Body of pancreas (tissue), 4 donors: ENCODE data around the gene DNPEP. TPM values are rescaled to one million over a fixed set of nuclear protein-coding genes. Genes with fewer than 3 reads are reported as not detected.
A peak's percentile ranks its signal among the peaks of the same experiment; 100 is the strongest.

Experiments used
- ATAC-seq: fragments of 150-250 bp; one replicate; pipeline ENCODE4 v1.9.1; 2016
- DNase-seq, 4 donors: peaks; one replicate each; pipeline ENCODE4 v3.0.0-alpha.2; 2019
- H3K27ac ChIP-seq, 4 donors: fragments of 200-600 bp; sonication (generic); 1 replicate in 3 of 4; 2 replicates in 1 of 4; pipeline versions ENCODE4 v1.5.1 to v1.6.1; 2016 to 2019; ENCODE audit warnings: mild to moderate bottlenecking in 1 of 4, mixed read lengths in 1 of 4, moderate library complexity in 1 of 4
- H3K27me3 ChIP-seq, 2 donors: fragments of 200-600 bp; sonication (generic); one replicate each; pipeline ENCODE4 v1.6.0; 2016; ENCODE audit warnings: mild to moderate bottlenecking in 1 of 2
- H3K36me3 ChIP-seq, 2 donors: fragments of 200-600 bp; sonication (generic); replicated peaks in 1 of 2; 2 replicates each; pipeline ENCODE4 v1.5.1; 2016; ENCODE audit warnings: low read depth in 2 of 2; ENCODE audit not compliant: insufficient read depth in 1 of 2
- H3K4me1 ChIP-seq: fragments of 200-600 bp; sonication (generic); one replicate; pipeline ENCODE4 v1.6.0; 2016
- H3K4me3 ChIP-seq, 2 donors: fragments of 200-600 bp; sonication (generic); 1 replicate in 1 of 2; 2 replicates in 1 of 2; pipeline ENCODE4 v1.5.1; 2016 to 2019
- H3K9me3 ChIP-seq, 3 donors: fragments of 200-600 bp; sonication (generic); 1 replicate in 2 of 3; 2 replicates in 1 of 3; pipeline ENCODE4 v1.5.1; 2016
- POLR2A ChIP-seq, 3 donors: fragments of 450-650 bp; IDR thresholded peaks; one replicate each; pipeline ENCODE4 v1.6.1; 2016; ENCODE audit warnings: antibody characterized with exemption in 3 of 3, mild to moderate bottlenecking in 2 of 3
- WGBS, 2 donors: methylation state at CpG; one replicate each; pipeline ENCODE4 v1.1.5; 2017; 5-methylcytosine and 5-hydroxymethylcytosine counted together
- intact Hi-C: fragments of 100-400 bp; cut with DNase I; formaldehyde crosslinking; loops from one replicate; pipeline ENCODE4 v1.15.1; 2023
- total RNA-seq, 2 donors: library from RNA; depleted of rRNA; stranded (reverse); fragments of >200 nt; gene quantifications; one replicate each; pipeline ENCODE4 v1.1.0, GENCODE V29; 2016
- TF ChIP-seq, protein P1 (sequence below), 7 experiments: fragments of 450-650 bp in 4 of 7; fragments of 200-600 bp in 3 of 7; sonication (generic) in 3 of 7; IDR thresholded peaks; one replicate each; pipeline ENCODE4 v1.5.1; 2016 to 2019; ENCODE audit warnings: antibody characterized with exemption in 7 of 7

The DNPEP gene
- total RNA-seq, 2 donors from 2014 or later = 18.4 to 24.7 TPM

DNA sequence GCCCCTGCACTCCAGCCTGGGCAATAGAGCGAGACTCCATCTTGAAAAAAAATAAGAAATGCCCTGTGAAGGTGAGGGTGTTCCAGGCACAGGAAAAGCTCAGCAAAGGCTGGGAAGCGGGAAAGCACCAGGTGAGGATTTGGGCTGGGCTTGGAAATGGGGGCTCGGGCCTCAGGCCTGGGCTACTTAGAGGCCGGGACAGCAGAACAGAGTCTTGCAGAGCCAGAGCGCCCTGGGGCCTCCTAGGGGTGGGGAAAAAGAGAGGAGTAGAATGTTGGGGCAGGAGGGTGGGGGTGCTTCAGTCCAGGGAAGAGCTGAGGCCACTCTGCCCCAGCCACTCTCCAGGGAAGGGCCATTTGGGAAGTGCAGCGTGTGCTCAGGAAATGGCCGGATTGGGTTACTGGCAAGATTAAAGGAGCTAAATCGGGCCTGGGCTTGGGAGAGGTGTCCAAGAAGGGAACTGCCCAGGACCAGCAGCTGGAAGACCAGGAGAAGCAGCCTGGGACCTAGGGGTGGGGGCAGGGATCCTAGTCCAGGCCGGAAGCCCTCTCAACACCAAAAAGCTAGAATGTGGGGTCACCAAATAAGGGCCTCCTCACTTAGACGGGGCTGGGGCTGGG lies 16.7 kb upstream of the DNPEP start:
- TF ChIP-seq, protein P1, sequence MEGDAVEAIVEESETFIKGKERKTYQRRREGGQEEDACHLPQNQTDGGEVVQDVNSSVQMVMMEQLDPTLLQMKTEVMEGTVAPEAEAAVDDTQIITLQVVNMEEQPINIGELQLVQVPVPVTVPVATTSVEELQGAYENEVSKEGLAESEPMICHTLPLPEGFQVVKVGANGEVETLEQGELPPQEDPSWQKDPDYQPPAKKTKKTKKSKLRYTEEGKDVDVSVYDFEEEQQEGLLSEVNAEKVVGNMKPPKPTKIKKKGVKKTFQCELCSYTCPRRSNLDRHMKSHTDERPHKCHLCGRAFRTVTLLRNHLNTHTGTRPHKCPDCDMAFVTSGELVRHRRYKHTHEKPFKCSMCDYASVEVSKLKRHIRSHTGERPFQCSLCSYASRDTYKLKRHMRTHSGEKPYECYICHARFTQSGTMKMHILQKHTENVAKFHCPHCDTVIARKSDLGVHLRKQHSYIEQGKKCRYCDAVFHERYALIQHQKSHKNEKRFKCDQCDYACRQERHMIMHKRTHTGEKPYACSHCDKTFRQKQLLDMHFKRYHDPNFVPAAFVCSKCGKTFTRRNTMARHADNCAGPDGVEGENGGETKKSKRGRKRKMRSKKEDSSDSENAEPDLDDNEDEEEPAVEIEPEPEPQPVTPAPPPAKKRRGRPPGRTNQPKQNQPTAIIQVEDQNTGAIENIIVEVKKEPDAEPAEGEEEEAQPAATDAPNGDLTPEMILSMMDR (IDR thresholded peaks at IDR 0.05) = no peak
- TF ChIP-seq POLR2A (IDR thresholded peaks at IDR 0.05) = no peak
- 84 to 85% methylated on average over 10 of the region's 10 CpGs for WGBS, 2 donors
- Histone ChIP-seq H3K4me3 (no peak overlapping the region), H3K27me3 (no peaks in the 10 kb centered on the region), H3K36me3 (no peaks in the 10 kb centered on the region), H3K4me1 (peaks cover 1% of the 10 kb centered on the region), H3K9me3 (no peaks in the 10 kb centered on the region), H3K27ac (no peak overlapping the region)
- ATAC-seq (no peak), DNase-seq (no peak)
- intact Hi-C loops = no loop called here

DNA sequence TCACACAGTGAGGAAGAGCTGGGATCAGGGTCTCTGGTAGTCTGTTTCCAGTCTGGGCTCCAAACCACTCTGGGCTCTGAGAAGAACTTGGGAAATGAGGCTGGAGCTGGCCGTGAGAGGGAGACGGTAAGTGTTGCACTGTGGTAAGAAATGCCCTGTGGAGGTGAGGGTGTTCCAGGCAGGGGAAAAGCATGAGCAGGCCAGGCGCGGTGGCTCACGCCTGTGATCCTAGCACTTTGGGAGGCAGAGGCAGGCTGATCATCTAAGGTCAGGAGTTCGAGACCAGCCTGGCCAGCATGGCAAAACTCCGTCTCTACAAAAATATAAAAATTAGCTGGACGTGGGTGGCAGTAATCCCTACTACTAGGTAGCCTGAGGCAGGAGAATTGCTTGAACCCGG lies 16.1 kb upstream of the DNPEP start:
- no peak overlapping the region for H3K4me3 ChIP-seq
- 69 to 76% methylated on average over 9 of the region's 9 CpGs for WGBS, 2 donors
- no peak overlapping the region for H3K27ac ChIP-seq
- TF ChIP-seq POLR2A (IDR thresholded peaks at IDR 0.05) = no peak
- TF ChIP-seq, protein P1 (IDR thresholded peaks at IDR 0.05) = no peak
- H3K9me3 ChIP-seq = no peaks in the 10 kb centered on the region
- intact Hi-C loops = no loop called here
- H3K36me3 ChIP-seq = no peaks in the 10 kb centered on the region
- peaks cover 6% of the 10 kb centered on the region for H3K4me1 ChIP-seq
- DNase-seq (no peak), ATAC-seq (no peak)
- H3K27me3 ChIP-seq = no peaks in the 10 kb centered on the region

DNA sequence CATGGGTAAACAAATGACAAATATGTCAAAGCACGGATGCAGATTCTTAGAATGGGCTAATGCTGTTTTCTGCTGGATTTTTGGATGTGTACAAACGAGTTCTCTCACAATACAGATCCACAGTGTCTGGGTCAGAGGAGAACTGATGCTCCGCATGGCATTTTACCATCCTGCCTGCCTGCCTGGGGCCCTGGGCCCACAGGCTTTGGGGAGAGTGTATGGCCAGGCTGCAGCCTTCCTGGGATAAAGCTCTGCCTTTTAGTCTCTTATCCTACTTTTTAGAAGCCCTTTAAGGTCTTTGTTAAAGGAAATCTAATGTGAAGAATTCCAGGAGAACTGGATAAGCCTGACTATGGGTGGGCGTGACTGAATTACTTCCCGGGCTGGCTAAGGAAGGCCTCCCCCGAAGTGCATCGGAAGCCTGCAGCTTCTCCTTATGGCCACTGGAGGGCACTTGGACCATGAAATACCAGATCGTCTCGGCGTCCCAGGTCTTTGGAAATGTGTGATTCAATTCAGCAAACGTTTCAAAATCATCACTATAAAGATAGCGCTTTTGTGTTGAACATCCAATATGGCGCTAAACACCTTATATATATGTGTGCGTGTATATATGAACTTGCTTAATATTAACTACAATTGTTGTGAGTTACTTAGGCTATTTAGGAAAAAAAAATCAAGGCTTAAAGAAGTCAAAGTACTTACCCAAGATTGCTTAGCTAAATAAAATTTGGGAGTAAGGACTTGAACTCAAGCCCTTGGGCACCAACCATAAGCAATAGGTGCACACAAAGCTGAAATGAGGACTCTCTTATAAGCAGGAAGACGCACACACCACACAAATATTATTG lies 15.2 kb upstream of the DNPEP start:
- ATAC-seq (peak; percentile 84), DNase-seq (peak; percentile 64 to 73 (median 70))
- Histone ChIP-seq H3K4me1 (peaks cover 9% of the 10 kb centered on the region), H3K36me3 (no peaks in the 10 kb centered on the region), H3K27ac (no peak overlapping the region), H3K4me3 (no peak overlapping the region), H3K9me3 (no peaks in the 10 kb centered on the region), H3K27me3 (no peaks in the 10 kb centered on the region)
- intact Hi-C loops = no loop called here
- TF ChIP-seq POLR2A (IDR thresholded peaks at IDR 0.05) = no peak
- TF ChIP-seq, protein P1 (IDR thresholded peaks at IDR 0.05) = peak; percentile 58 to 86 (median 79)
- 16 to 18% methylated on average over 15 of the region's 15 CpGs for WGBS, 2 donors

DNA sequence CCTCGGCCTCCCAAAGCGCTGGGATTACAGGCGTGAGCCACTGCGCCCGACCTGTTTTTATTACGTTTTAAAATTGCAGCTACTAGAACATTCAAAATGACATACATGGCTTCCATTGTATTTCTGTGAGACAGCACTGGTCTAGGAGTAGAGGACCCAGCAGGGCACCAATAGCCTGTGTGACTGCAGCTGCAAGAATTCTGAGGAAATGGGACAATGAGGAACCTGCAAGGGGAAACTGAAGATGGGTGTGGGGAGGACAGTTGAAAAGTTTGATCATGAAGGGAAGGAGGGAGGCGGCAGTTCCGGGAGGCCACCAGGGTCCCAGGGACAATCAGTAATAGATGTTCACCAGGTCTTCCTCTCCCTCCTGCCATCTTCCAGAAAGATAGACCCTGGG lies 13.9 kb upstream of the DNPEP start:
- no peak for ATAC-seq
- H3K4me3 ChIP-seq = no peak overlapping the region
- no peak for DNase-seq
- no peak for TF ChIP-seq POLR2A (IDR thresholded peaks at IDR 0.05)
- TF ChIP-seq, protein P1 (IDR thresholded peaks at IDR 0.05) = no peak
- H3K36me3 ChIP-seq = no peaks in the 10 kb centered on the region
- no peak overlapping the region for H3K27ac ChIP-seq
- 80 to 86% methylated on average over 8 of the region's 8 CpGs for WGBS, 2 donors
- H3K4me1 ChIP-seq = peaks cover 9% of the 10 kb centered on the region
- H3K27me3 ChIP-seq = no peaks in the 10 kb centered on the region
- intact Hi-C loops = no loop called here
- H3K9me3 ChIP-seq = no peaks in the 10 kb centered on the region
